ENCODE data around the gene TGM2. TPM values are rescaled to one million over a fixed set of nuclear protein-coding genes. Genes with fewer than 3 reads are reported as not detected.

TGM2 gene
- total and polyA plus RNA-seq, 12 donors: 13.4 to 262 (median 98.3) TPM

- Histone ChIP-seq H3K4me3 (no peak overlapping the region), H3K9me3 (replicated peaks in 1 of 3) (no peaks in the 10 kb centered on the region), H3K4me1 (replicated peaks in 1 of 2) (peaks cover 9 to 25% of the 10 kb centered on the region in 2 donors), H3K36me3 (replicated peaks in 1 of 2) (no peaks in the 10 kb centered on the region), H3K27me3 (no peaks in the 10 kb centered on the region), H3K27ac (no peak overlapping the region)
- WGBS, 4 donors: 70 to 81% (median 78%) methylated on average over 4 of the region's 4 CpGs
- TF ChIP-seq POLR2A (IDR thresholded peaks at IDR 0.05) (no peak), CTCF (IDR thresholded peaks at IDR 0.05) (no peak)
- intact Hi-C loops (cut with DNase I): no loop called here
- DNase-seq: no peak
Observed at GRCh38 chr20:38172408-38172807, 7.3 kb upstream of the TGM2 start.

- WGBS, 4 donors: 64 to 87% (median 66%) methylated on average over 4 of the region's 4 CpGs
- H3K27me3 ChIP-seq: no peaks in the 10 kb centered on the region
- no peak for DNase-seq
- H3K36me3 ChIP-seq (replicated peaks in 1 of 2): no peaks in the 10 kb centered on the region
- no peak overlapping the region for H3K4me3 ChIP-seq
- H3K9me3 ChIP-seq (replicated peaks in 1 of 3): no peaks in the 10 kb centered on the region
- TF ChIP-seq POLR2A (IDR thresholded peaks at IDR 0.05): no peak
- no peak for TF ChIP-seq CTCF (IDR thresholded peaks at IDR 0.05)
- peak overlapping the region in 2 of 5 donors; percentile 8 to 39 for H3K27ac ChIP-seq
- H3K4me1 ChIP-seq (replicated peaks in 1 of 2): peaks cover 9 to 25% of the 10 kb centered on the region in 2 donors
- intact Hi-C loops (cut with DNase I): no loop called here
Observed at GRCh38 chr20:38171675-38172043, 6.6 kb upstream of the TGM2 start.

- DNase-seq: no peak
- Histone ChIP-seq H3K9me3 (replicated peaks in 1 of 3) (no peaks in the 10 kb centered on the region), H3K4me3 (no peak overlapping the region), H3K4me1 (replicated peaks in 1 of 2) (peaks cover 9 to 25% of the 10 kb centered on the region in 2 donors), H3K36me3 (replicated peaks in 1 of 2) (no peaks in the 10 kb centered on the region), H3K27me3 (no peaks in the 10 kb centered on the region), H3K27ac (peak overlapping the region in 2 of 5 donors; percentile 39 to 59)
- 52 to 63% (median 60%) methylated on average over 10 to 11 of the region's 11 CpGs for WGBS, 4 donors
- TF ChIP-seq CTCF (IDR thresholded peaks at IDR 0.05) (no peak), POLR2A (IDR thresholded peaks at IDR 0.05) (no peak)
- intact Hi-C loops (cut with DNase I): no loop called here
Observed at GRCh38 chr20:38170826-38171674, 6.0 kb upstream of the TGM2 start.

- Histone ChIP-seq H3K9me3 (replicated peaks in 1 of 3) (no peaks in the 10 kb centered on the region), H3K36me3 (replicated peaks in 1 of 2) (no peaks in the 10 kb centered on the region), H3K4me3 (no peak overlapping the region), H3K4me1 (replicated peaks in 1 of 2) (peaks cover 9 to 25% of the 10 kb centered on the region in 2 donors), H3K27me3 (no peaks in the 10 kb centered on the region), H3K27ac (peak overlapping the region in 2 of 5 donors; percentile 20 to 59)
- no peak for DNase-seq
- TF ChIP-seq CTCF (IDR thresholded peaks at IDR 0.05): no peak
- TF ChIP-seq POLR2A (IDR thresholded peaks at IDR 0.05): no peak
- WGBS, 4 donors: 58 to 90% (median 61%) methylated on average over 6 to 8 of the region's 8 CpGs
- intact Hi-C loops (cut with DNase I): no loop called here
Observed at GRCh38 chr20:38170219-38170825, 5.3 kb upstream of the TGM2 start.
